ENCODE data around the gene TMPRSS13.
"Not testable (repeated sequence)": the region's sequence is repeated elsewhere in the genome, so short reads cannot be mapped to it uniquely, and the experiment has no call there.

TMPRSS13 gene

DNA sequence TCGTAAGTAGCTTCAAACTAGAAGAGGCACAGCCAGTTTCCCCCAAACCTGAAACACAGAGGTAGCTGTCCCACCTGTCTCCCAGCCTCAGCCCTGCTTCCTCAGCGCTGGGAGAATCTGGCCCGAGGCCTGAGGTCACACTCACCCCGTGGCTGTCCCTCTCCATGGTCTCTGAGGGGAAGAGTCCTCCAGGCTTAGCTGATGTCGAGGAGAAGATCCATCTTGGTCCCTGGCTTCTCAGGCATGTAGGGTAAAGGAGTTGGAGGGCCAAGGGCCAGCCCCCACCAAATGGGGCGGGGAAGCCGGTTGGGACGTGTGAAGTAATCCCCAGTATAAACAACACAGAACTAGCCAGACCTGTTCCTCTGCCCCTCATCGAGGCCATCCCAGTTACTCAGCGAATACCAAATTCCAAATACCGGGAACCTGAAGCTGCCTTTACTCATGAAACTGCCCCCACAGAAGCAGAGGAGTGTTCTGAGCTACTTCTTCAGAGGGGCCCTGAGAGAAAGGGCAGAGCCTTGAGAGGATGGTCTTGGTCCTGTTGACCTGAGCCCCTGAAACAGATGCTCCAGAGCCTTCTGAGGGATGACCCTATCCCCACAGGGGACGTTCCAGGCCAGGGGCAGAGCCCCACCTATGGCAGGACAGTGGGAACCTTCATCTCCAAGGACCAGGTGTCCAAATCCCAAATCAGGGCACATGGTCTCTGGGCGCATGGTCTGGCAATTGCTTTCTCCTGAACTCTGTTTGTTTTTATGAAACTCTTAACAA lies at the start of gene TMPRSS13:
TMPRSS13 (minus strand) TSS at position 261 of the 774 bp plus-strand sequence; CDS start at position 166, 95 bp downstream.
- DNase-seq (ENCODE audit: low spot score), result no peak

DNA sequence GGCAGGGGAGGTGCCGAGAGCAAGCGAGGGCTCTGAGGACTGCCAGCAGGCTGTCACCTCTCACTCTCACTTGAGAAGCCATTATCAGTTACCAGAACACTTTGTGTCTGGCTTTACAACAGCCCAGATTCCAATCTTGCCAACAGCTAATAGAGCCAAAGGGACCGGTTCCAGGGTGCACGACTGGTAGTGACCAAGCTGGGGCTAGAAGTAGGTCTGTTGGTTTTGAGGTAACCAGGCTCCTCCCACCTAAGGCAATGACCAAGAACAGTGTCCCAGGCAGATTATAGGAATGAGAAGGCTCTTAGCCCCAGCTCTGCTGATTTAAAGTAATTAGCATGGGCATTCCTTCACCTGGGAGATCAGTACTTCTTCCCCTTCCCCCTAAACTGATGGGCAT lies 49.8 kb upstream of the TMPRSS13 start:
- no peak for DNase-seq (ENCODE audit: low spot score)

DNA sequence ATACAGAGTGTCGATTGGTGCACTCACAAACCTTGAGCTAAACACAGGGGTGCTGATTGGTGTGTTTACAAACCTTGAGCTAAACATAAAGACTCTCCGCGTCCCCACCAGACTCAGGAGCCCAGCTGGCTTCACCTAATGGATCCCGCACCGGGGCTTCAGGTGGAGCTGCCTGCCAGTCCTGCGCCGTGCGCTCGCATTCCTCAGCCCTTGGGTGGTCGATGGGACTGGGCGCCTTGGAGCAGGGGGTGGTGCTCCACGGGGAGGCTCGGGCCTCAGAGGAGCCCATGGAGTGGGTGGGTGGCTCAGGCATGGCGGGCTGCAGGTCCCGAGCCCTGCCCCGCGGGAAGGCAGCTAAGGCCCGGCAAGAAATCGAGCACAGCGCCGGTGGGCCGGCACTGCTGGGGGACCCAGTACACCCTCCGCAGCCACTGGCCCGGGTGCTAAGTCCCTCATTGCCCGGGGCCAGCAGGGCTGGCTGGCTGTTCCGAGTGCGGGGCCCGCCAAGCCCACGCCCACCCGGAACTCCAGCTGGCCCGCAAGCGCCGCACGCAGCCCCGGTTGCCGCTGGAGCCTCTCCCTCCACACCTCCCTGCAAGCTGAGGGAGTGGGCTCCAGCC lies 49.2 kb upstream of the TMPRSS13 start:
- not testable (repeated sequence) for DNase-seq (ENCODE audit: low spot score)

DNA sequence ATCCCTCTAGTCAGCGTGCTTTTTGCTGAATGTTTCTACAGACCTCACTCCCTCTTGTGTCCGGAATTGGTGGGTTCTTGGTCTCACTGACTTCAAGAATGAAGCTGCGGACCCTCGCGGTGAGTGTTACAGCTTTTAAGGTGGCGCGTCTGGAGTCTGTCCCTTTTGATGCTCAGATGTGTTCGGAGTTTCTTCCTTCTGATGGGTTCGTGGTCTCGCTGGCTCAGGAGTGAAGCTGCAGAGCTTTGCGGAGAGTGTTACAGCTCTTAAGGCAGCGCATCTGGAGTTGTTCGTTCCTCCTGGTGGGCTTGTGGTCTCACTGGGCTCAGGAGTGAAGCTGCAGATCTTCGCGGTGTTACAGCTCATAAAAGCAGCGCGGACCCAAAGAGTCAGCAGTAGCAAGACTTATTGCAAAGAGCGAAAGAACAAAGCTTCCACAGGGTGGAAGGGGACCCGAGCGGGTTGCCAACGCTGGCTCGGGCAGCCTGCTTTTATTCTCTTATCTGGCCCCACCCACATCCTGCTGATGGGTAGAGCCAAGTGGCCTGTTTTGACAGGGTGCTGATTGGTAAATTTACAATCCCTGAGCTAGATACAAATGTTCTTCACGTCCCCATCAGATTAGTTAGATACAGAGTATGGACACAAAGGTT lies 48.5 kb upstream of the TMPRSS13 start:
- DNase-seq (ENCODE audit: low spot score), result not testable (repeated sequence)

DNA sequence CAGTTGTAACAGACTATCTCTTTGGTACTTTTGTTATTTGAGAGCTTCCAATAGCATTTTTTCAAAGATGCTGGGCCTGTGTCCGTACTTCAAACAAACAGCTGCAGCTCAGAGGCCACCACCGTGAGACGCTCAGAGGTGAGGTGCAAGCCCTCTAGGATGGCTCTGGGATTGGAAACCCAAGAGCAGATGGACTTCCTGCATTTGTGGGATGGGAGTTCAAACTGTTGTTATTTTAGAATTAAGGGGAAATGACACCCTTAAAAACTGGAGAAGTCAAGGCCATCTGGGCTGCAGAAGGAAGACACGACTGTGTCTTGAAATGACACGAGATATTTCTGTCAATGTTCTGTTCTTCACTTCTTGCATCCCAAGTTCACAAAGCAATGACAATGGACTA lies 47.8 kb upstream of the TMPRSS13 start:
- no peak for DNase-seq (ENCODE audit: low spot score)

DNA sequence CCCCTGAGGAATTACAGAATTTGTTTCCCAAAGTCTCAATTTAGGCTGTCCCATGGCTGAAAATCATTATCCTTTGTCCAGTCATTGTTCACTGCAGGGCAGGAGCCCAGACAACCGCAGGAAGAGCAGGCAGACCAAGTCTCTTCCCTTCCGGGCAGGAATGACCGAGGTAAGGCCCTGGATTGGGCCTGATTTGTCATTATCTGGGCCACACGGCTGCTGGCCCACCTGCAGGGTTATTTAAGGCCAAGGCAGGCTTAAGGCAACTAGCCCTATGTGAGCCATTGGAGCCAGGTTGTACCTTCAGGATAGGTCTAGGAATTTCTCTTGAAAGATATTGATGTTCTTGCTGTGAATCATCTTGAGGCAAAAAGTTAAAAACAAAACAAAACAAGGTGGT lies 47.2 kb upstream of the TMPRSS13 start:
- DNase-seq (ENCODE audit: low spot score), result no peak

DNA sequence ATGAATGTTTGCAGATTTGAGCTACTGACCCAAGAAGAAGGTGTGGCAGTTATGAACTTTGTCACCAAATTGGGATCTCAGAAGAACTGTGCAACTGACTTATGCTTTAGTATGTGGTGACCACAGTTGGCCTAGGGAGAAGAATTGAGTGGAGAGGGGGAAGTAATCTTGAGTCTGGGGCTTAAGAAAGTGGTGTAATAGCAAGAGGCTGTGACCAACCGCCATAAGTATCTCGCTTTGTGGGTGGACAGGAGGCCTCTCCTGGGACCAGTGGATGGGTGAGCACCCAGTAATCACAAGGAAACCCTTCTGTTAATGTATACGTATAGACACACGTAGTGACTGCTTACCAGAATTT lies 44.3 kb upstream of the TMPRSS13 start:
- no peak for DNase-seq (ENCODE audit: low spot score)

DNA sequence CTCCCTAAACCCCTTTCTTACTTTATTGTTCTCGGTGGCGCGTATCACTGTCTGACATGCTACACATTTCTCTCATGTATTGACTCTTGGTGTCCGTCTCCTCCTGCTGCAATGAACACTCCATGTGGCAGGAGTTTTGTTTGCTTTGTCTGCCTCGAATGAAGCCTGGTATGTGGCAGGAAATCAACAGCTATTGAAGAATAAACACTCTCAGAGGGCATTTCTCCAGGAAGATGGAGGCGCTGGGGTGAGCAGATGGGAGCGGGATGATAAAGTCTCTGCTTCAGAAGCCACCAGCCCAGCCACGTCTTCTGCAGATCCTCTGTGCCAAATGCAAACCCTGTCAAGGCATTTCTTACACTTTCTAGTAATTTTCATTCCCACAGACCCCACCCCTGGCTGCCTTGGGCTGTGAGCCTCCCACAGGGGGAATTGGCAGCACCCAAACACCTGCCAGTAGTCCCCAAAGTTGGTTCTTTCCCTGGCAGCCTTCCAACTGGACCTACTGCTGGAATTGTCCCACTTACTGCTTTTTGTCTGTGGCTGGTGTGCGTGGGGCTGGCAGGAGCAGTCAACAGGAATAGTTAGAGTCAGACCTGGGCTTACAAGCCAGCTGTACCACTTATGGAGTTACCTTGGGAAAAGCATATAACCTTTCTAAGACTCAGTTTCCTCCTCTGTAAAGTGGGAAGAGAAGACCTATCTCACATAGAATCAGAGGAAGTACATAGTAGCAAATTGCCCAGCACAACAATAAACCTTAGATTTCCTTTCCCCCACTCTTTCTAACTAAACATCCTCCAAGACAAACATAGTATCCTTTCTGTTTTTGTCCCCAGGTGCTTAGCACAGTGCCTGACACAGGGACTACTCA lies 43.7 kb upstream of the TMPRSS13 start:
- no peak for DNase-seq (ENCODE audit: low spot score)

DNA sequence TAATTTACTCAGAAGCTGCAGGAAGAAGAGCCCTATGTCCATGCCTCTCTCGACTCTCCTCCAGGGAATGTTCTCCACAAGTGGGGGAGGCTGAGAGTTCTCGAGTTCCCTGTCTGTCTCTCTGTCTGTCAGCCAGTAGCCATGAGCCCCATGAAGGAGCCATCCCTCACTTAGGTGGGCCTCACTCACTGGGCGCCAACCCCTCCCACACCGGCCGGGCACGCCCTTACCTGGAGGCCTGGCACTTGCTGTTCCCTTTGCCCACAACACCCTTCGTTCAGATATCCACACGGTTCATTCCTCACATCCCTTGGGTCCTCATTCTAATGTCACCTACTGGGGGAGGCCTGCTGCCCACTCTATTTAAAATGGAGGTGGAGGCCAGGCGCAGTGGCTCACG lies 42.8 kb upstream of the TMPRSS13 start:
- no peak for DNase-seq (ENCODE audit: low spot score)

DNA sequence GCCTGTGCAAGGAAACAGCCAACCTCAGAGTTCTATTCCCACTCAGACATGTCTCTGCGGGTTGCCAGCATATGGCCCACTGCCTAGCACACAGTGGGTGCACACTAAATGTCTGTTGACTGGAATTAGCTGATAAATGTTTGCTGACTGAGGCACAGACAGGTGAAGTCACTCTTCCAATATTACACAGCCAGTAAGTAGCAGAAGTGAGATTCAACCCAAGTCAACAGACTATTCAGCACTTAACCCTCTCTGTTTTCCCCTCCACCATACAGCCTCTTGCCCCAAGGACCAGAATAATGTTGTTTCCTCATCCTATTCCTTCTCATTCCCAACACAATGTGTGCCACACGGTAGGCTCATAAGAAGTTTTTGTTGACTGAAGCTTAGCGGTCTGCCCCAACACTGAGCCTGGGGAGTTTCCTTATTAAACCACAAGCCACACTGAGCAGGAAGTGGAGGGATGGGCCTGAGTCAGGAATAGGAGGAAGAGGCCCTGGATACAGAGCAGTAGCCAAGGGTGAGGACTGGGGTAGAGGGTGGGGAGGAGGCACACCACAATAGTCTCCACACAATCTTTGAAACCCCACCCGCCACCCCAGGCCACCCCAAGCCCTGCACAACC lies 41.3 kb upstream of the TMPRSS13 start:
- DNase-seq (ENCODE audit: low spot score), result no peak

DNA sequence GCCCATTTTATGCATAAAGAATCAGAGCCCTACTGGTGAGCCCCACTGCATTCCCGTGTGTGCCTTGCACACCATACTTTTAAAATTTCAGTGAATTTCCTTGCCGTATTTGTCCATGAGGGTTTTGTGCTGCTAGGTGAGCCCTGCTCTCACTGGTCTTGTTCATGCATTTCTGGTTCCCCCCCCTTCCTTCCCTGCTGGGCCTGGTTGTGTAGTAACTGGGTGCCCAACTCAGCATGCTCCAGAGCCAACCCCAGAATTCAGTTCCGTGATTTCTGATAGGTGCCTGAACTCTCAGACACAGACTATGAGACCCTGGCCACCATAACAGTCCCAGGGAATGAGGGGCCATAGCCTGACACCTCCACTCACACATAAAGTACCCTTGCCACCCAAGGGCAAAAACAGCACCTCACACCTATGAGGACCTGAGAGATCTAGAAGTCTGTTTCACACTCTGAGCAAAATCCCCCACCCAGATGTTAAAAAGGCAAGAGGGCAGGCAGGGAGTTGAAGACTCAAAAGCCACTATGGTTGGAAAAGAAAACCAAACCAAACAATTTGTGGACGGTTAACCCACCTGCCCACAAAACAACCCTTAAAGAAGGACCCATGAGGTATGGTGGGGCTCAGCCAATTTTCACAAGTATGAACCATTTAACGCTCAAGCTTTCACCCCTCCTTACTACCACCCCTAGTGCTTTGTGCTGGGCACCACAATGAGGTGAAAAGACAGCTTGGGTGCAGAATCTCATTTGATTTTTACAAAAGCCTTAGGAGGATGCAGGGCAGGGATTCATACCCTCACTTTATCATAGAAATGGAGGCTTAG lies 40.2 kb upstream of the TMPRSS13 start:
- DNase-seq (ENCODE audit: low spot score), result no peak

DNA sequence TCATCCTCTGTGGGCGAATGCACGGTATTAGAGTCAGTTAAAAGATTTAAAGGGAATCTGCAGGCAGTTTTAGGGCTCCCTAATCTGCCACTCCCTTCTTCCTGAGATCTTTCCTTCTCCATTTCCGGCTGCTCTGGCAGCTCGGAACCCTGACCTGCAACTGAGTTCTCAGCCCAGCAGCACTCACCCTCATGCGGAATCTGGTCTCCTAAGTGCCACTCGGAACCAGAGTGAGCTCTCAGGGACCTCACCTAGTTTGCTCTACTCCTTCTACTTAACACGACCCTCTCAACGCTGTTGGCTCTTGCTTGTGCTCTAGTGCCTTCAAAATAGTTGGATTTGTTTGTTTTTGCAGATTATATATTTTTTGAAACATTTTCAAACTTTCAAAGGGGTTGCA lies 37.7 kb upstream of the TMPRSS13 start:
- DNase-seq (ENCODE audit: low spot score), result no peak

DNA sequence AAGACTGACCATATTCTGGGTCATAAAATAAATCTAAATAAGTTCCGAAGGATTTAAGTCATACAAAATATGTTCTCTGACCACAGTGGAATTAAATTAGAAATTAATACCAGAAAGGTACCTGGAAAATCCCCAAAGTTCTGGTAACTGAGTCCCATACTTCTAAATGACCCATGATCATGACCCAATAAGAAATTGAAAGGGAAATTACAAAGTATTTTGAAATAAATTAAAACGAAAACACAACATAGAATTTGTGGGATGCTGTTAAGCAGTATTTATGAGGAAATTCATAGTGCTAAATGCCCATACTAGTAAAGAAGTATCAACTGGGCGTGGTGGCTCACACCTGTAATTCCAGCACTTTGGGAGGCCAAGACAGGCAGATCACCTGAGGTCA lies 33.6 kb upstream of the TMPRSS13 start:
- DNase-seq (ENCODE audit: low spot score), result no peak

DNA sequence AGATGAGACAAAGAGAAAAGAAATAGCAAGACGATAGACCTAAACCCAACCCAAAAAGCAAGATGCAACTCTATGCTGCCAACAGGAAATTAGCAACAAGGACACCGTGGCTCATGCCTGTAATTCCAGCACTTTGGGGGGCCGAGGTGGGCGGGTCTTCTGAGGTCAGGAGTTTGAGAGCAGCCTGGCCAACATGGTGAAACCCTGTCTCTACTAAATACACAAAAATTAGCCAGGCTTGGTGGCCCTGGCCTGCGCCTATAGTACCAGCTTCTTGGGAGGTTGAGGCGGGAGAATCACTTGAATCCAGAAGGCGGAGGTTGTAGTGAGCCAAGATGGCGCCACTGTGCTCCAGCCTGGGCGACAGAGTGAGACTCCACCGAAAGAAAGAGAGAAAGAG lies 32.7 kb upstream of the TMPRSS13 start:
- no peak for DNase-seq (ENCODE audit: low spot score)

DNA sequence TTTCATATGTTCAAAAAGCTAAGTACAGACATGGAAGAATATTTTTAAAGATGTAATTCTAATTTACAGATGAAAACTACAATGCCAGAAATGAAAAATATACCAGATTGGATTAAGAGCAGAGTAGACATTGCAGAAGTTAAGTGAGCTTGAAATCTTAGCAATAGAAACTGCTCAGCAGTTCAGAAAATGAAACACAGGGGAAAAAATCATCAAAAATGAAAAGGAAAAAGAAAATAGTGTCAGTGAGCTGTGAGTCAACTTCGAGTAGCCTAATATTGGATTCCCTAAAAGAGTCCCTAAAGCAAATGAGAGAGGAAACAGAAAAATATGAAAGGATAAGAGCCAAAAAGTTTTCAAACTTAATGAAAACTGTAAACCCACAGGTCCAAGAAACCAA lies 31.2 kb upstream of the TMPRSS13 start:
- DNase-seq (ENCODE audit: low spot score), result no peak

DNA sequence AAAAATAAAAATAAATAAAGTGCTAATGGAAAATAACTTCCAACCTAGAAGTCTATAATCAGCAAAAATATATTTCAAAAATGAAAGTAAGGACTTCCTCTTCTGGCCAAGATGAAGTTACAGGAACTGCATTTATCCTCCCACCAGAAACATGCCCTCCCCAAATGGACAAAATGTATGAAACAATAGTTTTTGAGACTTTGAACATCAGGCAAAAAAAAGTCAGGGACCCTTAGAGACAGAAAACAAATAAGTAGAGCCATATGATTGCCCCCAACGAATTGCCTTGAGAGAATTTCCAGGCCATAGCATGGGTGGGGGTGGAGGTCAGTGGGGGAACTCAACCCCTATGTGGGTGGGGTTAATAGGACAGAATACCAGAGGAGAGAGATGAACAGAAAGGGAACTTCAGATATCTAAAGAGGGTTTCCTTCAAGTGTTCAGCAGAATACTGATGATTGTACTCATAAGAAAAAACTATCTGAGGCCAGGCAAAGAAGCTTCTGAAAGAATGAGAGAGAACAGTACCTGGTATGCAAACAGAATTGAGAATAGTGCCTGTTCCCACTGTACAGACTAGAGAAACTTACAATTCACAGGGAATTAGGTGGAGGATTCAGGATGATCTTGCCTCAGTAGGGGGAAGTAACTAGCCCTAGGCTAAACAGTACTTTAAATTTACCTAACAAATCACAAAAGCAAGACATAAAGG lies 30.4 kb upstream of the TMPRSS13 start:
- DNase-seq (ENCODE audit: low spot score), result no peak

DNA sequence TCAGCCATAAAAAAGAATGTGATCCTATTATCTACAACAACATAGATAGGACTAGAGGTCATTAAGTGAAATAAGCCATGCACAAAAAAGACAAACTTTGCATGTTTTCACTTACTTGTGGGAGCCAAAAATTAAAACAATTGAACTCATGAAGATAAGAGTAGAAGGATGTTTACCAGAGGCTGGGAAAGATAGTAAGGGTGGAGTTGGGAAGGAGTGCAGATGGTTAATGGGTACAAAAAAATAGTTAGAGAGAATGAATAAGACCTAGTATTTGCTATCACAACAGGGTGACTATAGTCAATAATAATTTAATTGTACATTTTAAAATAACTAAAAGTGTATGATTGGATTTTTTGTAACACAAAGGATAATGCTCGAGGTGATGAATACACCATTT lies 29.7 kb upstream of the TMPRSS13 start:
- DNase-seq (ENCODE audit: low spot score), result no peak

DNA sequence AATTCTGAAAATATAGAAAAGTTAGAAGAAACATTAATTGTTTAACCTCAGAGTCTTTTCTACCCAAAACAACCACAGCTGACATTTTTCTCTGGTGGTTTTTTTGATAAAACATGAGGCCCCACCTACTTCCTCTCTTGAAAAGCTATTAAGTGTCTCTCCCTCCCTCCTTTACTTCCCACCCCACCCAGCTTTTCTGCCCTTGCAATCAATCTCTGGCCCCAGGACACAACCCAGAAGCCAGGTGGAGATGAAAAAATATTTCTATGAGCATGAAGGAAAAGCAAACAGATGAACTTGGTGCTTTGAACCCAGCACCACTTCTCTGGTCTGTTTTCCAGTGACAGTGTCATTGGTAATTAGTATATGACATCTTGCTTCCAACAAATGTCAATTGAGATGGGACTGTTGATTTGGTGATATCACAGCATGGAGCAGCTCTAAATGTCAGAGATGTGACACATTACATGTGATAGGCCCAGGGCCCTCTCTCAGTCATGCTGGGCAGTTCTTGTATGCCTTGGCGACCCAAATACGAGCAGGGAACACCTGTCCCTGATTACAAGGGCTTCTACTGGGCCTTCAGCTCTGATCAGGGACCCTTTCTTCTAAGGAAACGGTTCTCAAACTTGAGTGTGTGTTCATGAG lies 23.9 kb upstream of the TMPRSS13 start:
- no peak for DNase-seq (ENCODE audit: low spot score)

DNA sequence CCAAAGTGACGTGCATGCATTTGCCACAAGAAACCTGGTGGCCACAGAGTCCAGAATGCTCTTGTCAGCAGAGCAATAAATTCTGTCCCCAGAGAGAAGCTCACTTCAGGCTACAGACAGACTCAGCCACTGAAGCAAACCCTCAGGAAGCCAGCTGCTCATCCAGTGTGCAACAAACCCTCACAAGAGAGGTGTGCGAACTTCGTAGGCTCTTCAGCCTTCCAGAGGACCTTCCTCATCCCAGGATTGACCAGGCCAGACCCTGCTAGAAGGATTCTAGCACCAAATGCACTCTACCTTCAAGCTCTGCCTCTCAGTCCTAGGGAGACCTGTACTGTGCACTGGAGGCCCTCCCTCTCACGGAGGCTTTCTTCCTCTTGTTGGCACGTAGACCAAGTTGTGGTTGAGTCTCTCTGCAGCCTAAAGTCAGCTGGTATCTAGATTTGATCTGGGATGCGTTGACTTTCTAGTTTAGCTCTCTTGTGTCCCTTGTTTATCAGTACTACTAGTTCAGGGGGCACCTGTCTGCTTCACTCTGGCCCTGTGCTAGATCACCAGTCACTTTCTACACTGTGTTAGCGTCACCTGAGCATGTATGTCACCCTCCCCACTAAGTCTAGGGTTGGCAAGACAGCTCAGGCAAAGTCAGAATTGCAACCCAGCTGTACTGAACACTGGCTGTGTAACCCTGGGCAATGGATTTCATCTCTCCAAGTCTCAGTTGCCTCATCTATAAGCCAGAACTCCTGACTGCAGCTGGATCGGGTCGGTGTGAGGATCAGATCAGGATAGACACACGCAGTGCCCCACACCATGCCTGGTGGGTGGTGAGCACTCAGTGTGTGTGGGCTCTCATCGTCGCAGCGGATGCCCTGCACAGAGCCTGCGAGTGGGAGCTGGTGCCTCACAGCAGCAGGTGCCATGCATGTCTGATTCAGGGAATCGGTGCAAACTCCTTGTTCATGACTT lies 22.1 kb upstream of the TMPRSS13 start:
- no peak for DNase-seq (ENCODE audit: low spot score)
